M059J (cell line): Measurements from ENCODE around the gene SYNGR3. TPM values are rescaled to one million over a fixed set of nuclear protein-coding genes. Genes with fewer than 3 reads are reported as not detected.

Source experiments
- DNase-seq: peaks from one replicate; pipeline ENCODE4 v3.0.0-alpha.2; 2012; ENCODE audit warnings: low read depth
- total RNA-seq: library from RNA; depleted of rRNA; stranded (reverse); fragments of >200 nt; shearing (Covaris generic); gene quantifications from 2 replicates; pipeline ENCODE4 v1.2.3, GENCODE V29; 2014

The SYNGR3 gene
- total RNA-seq, 1 experiment from 2014 or later: 7.1 TPM

DNA sequence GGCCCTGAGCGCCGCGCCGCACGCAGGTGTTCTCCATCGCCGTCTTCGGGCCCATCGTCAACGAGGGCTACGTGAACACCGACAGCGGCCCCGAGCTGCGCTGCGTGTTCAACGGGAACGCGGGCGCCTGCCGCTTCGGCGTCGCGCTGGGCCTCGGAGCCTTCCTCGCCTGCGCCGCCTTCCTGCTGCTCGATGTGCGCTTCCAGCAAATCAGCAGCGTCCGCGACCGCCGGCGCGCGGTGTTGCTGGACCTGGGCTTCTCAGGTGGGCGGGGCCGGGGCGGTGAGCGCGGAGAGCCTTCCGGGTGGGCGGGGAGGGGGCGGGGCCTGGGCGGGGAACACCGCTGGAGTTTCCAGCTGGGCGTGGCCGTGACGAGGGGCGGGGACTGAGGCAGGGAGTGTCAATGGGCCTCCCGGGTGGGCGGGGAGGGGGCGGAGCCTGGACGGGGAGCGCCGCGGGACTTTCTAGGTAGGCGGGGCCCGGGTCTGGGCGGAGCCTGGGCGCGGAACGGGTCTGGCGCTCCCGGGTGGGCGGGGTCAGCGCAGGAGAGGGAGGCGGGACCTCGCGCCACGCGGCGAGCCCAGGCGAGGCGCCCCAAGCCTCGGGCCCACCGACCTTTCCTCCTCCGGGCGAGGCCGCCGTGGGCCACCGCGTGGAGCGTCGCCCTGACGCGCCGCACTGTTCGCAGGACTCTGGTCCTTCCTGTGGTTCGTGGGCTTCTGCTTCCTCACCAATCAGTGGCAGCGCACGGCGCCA lies 2.4 kb downstream of the SYNGR3 start:
- DNase-seq: peak; percentile 50

DNA sequence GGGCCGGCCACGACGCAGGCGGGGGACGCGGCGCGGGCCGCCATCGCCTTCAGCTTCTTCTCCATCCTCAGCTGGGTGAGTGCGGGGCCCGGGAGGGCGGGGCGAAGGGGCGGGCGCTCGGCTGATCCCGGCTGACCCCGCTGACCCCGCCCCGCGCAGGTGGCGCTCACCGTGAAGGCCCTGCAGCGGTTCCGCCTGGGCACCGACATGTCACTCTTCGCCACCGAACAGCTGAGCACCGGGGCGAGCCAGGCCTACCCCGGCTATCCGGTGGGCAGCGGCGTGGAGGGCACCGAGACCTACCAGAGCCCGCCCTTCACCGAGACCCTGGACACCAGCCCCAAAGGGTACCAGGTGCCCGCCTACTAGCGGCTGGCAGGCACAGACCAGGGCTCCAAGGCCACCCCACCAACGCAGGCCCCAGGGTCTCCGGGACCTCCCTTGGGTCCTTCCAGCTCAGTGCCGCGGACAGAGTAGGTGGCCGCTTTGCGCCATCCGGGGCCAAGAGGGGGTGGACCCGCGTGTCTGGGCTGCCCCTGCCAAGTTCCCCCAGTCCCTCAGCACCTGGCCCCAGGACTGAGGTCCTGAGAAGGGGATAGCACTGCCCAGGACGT lies 3.0 kb downstream of the SYNGR3 start:
- DNase-seq: no peak

DNA sequence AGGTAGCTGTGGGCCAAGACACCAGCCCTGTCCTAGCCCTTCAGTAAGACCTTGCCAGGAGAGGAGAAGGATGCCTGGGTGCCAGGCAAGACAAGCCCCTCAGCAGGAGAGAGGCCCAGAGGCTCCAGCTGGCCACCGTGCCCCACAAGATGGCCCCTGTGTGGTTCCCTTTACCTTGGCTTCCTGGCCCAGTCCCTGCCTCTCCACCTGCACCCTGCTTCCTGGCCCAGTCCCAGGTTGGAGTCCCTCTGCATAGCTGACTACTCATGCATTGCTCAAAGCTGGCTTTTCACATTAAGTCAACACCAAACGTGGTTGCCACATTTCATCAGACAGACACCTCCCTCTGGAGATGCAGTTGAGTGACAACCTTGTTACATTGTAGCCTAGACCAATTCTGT lies 4.0 kb downstream of the SYNGR3 start:
- peak; percentile 52 for DNase-seq

DNA sequence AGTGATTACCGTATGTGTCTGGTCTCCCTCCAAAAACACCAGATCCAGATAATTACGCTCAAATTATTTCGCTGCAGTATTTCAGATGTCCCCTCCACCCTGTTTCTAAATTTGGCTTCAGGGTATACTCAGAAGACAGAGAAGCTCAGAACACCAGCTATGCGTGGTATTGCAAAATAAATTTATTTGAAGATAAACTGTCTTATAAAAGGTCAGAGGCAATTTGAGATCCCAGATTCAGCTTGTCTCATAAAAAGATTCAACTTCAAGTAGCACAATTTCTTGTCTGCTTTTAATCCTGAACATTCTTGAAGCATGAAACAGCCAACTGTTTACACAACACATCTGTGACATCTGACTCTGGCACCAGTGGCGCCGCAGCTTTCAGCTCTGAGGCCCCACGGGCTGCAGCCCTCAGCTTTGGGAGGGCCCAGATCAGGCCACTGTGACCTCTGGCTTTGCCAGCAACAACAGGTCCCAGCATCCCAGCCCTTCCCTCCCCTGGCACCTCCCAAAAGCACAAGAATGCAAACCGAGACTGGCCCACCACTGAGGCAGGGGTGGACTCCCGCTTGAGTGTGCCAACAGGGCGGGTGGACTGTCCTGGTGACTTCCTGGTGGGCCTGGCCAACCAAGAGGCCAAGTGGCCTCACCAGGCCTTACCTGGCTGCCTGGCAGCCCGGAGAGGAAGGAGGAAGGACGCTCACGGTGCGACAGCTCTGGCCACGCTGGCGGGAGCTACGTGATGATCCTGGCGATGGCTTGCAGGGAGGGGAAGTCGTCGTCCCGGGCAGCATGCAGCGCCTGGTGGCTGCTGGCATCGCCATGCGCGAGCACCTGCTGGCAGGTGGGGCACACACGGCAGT lies 8.0 kb downstream of the SYNGR3 start:
- peak; percentile 74 for DNase-seq

DNA sequence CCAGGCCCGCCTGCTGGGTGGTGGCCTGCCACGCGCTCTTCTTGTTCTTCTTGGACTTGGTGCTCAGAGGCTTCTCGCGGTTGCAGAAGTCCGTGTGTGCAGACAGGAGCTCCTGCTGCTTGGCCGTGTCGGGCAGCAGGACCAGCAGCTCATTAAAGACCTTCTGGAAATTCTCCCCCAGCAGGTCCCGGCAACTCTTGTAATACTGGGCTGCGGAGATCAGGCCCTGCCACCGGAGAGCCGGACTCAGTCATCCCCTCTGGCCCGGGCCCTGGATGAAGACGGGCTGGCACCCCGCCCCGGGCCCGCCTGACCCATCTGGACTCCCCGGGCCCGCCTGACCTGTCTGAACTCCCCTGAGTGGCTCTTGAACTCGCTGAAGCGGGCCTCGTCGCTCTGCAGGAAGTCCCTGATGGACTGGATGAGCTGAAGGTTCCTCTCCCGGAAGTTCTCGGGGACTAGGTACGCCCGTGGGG lies 8.6 kb downstream of the SYNGR3 start:
- DNase-seq: no peak

DNA sequence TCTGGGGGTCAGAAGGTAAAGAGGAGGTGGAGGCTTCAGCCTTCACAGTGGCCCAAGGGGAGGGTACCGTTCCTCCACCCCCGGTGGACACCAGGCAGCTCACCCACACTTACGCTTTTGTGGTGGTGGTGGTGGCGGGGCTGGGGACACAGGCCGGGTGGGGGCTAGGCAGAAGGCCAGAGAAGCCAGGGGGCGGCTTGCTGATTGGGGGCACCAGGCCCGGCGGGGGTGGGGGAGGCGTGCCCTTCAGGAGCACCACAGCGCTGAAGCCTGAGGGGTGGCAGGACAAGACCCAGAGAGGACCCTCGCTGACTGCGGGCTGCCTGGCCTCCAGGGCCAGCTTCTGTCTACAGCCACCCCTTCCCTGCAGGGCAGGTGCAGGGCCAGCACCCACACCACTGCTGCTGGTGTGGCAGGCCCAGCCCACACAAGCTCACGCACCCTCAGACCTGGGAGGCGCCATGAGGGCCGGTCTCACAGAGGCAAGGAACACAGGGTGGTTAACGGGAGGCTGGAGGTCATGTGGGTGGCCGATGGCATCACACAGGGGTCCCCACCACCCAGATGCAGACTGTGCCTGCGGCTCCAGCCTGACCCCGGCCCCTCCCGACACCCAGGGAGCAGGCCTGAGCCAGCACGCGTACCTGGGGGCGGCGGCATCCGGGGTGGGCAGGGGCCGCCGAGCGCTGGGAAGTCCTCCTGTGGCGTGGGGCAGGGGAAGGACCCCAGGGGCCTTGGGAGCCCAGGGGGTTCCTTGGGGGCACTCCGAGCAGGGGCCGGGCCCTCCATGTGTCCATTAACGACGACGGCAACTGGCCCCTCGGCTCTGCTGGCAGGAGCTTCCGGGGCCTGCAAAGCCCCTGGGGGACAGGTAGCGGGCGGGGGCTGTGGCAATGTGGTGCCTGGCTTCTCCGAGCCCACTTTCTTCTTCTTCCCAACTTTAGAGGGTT lies 9.4 kb downstream of the SYNGR3 start:
- DNase-seq: no peak

DNA sequence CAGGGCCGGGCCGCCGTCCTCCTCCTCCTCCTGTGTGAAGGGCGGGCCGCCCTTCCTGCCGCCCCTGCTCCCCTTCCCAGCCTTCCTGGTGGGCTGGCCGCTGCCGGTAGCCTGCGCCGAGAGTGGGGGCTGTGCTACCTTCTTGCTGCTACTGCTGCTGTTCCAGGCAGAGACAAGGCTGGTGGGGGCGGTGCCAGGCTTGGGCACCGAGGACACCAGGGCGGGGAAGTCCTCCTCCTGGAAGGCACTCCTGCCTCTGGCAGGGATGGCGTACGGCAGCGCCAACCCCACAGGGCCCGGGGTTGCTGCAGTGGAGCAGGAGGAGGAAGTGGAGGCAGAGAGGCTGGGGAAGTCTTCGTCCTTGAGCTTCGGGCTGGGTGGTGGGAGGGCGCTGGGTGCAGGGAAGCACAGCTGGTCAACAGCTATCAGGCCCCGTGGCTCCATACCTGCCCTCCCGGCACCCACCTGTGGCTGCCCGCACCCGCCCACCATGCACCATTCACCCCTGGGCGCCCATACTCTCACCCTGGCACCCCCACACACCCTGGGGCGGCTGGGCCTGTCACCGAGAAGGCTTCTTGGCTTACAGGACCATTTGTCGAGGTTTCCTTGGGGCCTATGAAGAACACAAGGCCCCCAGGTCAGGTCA lies 10.2 kb downstream of the SYNGR3 start:
- DNase-seq: no peak

DNA sequence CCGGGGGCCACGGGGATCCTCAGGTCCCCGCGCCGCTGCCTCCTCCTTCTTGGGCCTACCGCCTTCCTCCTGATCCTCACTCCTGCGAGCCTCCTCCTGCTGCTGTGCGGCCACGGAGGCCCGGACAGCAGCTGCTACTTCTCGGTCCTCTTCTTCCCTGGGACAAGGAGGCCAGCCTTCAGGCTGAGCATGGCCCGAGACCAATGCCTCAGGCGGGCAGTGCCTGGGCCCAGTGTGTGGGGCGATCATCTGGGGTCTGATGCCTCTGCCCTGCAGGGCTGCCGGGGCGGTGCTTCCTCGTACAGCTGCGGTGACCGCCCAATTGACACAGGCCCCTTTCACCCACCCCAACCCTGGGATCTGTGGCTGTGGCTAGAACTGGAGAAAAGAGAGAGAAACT lies 11.3 kb downstream of the SYNGR3 start:
- no peak for DNase-seq

DNA sequence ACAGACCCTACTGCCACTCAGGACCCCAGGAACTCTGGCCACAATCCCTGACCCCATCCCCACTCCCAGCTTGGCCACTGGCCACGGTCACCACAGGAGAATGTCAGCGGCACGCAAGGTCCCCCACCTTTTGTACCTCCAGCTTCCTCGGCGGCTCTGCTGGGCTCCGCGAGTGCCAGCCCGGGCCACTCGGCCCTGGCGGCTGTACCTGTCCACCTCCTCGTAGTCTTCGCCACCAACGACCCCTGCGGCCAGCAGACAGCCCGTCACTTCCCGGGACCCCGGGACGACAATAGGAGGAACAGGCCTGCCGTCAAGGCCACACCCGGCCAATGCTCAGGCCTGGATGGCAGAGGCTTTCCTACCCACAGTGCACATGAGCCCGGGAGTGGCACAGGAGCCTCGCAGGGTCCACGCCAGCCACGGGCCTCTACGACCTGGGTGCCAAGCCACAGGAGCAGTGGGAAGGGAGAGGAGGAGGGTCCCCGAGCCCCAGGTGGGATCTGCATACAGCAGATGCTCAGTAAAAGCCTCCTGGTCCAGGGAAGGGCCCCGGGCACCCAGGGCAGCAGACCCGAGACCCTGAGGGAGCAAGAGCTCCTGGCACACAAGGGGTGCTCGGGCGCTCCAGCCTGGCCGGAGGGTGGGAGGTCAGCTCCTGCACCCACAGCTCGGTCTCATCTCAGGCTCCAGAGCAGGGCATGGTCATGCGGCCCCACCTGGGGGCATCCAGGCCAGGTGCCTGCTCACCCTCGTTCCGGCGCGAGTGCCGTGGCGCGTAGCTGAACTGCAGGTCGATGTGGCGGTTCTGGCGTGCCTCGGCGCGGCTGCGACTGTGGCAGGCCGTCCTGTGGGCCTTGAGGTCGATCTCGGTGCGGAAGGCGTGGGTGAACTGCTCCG lies 11.9 kb downstream of the SYNGR3 start:
- DNase-seq: no peak

DNA sequence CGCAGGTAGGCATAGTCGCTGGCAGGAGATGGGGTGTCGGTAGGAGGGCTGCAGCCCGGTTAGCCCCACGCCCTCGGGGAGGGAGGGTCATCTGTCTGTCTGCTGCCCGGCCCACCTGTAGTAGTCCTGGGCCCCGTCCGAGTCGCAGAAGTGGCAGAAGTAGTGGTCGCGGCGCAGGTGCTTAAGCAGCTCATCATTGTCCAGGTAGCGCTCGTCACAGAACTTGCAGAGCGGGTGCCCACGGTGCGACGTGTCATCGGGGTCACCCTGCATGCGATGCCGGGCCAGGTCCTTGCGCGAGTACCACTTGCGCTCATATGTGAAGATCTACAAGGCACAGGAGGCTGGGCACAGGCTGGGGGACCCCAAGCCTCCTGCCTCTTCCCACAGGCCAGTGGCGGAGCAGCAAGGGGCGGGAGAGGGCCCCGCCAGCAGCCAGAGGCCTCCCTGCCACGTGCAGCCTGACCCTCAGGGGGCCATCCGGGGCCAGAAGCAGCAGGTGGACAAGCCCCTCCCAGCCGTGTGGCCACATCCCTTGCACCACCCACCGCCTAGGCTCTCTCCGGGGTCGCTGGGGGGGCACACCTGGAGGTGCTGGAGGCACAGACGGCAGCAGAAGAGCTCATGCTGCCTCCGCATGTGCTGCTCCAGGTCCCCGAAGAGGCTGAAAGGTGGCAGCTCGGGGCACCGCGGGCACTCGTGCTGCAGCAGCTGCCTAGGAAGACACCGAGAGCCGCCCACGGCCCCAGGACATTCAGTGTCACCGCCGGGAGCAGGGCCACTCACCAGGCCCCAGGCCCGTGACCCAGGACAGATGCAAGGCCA lies 12.8 kb downstream of the SYNGR3 start:
- DNase-seq: no peak

DNA sequence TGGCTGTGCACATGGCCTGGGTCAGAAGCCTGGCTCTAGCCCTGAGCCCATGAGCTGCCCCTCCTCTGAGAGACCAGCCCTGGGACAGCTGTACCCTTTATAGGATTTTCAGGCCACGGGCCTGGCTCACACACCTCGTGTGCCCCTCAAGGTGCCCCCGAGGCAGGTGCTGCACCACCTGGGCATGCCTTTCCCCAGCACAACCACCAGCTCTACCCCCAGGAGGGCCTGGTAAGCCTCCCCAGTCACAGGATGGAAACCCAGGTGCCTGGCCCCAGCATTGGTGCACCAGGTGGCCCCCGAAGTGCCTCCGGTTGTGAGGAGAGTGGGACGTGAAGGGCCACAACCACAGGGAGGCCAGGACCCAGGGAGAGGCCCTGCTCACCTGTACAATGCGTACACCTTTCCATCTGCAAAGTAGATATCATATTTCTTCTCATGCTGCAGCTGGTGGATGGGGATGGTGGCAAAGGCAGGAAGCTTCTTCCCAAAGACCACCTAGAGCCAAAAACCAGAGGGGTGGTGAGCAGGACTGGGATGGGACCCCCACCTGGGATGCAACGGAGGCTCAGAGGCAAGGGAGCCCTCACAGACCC lies 13.6 kb downstream of the SYNGR3 start:
- no peak for DNase-seq

DNA sequence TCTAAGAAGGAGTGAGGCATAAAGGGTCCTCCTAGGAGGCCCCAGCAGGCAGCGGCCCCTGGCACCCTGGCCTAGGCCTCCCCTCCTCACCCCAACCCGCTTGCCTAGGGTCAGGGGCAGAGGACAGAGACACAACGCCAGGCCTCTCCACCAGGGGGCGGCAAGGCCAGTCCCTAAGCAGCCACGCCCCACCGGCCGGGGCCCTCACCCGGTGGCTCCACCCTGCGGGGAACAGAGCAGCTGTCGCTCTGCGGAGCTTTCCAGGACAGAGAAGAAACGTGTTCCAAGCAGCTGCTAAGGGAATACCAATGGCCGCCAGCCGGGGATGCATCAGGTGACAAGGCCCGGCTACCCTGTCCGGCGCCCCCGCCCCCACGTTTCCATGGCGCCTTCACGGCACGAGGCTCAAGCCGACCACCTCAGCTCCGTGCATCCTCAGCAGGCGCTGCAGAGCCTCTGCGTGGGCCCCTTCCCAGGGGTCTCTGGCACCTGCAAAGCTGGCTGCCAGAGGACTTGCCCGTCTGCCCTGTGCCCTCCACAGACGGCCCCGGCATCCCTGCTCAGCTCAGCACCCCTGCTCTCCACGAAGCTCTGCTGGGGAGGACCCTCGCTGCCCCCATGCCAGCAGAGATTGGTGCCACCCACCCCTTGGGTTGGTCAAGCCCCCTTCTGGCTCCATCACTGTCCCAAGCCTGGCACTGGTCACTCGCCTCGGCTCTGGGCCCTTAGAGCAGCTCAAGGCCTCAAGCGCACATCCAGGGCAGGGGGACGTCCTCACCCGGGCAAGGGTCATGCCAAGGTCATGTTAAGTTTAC lies 14.3 kb downstream of the SYNGR3 start:
- DNase-seq: peak; percentile 51

DNA sequence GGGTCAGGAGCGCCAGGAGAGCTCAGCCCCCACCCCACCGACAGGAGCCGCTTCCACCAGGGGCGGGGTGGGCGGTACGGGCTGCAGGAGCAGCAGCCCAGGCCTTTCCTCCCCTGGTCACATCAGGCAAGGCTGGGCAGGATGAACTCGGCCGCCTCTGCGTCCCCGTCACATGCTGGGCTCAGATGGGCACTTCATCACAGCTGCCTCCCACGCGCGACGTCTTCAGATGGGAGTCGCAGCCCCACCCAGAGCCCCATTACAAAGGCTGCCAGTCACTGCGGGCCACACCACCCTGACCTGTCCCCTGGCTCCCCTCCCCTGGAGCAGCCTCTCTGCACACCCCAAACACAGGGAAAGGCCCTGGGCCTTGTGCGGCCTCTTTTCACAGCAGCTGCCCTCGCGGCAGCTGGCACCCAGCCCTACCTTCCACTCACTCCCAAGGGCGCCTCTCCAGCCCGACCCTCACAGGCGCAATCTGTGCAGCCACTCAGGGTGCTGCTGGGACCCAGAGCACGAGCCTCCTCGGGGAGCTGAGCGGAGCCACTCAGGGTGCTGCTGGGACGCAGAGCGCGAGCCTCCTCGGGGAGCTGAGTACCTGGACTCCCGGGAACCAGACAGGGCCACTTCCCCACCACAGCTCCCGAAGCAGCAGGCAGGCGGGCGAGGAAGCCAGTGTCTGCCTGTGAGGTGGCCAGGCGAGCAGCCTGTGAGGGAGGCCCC lies 15.2 kb downstream of the SYNGR3 start:
- DNase-seq: no peak

DNA sequence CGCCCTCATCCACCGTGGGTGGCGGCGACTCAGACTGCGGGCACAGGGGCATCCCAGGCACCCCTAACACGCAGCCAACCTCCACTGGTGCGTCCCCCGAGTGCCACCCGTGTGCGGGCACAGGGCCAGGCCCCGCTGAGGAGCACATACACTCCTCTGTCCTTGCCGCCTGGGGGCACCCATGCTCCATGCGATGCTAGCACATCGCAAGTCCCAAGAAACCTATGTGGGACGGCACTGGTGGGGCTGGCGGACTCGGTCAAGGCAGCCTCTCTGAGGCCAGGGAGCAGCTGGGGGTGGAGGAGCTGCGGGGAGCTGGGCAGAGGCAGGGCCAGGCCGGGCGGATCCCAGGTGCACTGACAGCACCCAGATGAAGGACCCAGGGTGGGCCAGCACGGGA lies 15.9 kb downstream of the SYNGR3 start:
- DNase-seq: no peak

DNA sequence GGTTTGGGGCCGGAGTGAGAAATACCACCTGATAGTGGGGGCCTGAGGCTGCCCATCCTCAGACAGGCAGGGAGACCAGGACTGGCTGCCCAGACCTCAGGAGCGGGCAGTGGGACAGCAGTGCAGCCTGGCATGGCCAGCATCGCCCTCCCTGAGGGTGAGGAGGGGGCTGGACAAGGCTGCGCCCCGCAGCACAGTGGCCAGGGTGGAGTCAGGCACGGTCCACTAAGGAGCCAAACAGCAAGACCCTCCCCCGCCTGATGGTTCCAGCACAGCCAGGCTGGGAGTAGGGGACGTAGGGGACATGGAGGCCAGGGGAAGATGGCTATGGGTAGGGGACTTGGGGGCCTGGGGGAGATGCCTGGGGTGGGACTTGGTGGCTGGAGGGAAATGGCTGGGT lies 16.5 kb downstream of the SYNGR3 start:
- DNase-seq: no peak

DNA sequence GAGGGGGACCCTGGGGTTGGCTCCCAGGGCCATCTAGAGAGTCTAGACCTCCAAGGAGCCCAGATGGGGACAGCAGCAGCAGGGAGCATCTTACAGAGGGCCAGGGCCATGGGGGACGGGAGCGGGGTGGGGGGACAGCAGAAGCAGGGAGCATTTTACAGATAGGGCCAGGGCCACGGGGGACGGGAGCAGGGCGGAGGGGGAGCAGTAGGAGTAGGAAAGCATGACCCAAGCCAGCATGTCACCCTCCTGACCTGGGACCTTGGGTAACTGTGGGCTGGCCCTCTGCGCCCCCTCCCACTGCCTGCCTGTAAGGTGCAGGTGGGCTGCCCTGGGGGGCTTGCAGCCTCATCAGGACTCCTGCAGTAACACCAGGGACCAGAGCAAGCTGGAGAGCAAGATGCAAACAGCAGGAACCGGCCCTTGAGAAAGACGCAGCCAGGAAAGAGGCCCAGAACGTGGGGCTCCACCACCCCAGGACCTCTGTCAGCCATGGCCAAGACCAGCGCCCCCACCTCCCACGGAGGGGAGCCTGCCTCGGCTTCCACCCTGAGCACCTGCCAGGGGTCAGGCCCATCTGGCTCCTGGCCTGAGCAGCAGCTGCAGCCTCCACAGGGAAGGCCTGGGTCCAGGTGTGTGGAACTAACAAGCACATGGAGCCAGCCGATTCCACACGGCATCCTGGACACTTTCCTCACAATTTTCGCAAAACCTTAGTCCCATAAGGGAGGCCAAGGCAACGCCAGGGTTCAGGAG lies 17.5 kb downstream of the SYNGR3 start:
- DNase-seq: no peak
